ENCODE data around the gene REP15. TPM values are rescaled to one million over a fixed set of nuclear protein-coding genes. Genes with fewer than 3 reads are reported as not detected.
"Not testable (repeated sequence)": the region's sequence is repeated elsewhere in the genome, so short reads cannot be mapped to it uniquely, and the experiment has no call there.

The REP15 gene
- total RNA-seq, 1 donor from 2014 or later, result 1.3 TPM

- DNase-seq (ENCODE audit: low read depth, low spot score), result no peak
Measured at GRCh38 chr12:27696864-27697564, 767 bp downstream of the REP15 start.

DNA sequence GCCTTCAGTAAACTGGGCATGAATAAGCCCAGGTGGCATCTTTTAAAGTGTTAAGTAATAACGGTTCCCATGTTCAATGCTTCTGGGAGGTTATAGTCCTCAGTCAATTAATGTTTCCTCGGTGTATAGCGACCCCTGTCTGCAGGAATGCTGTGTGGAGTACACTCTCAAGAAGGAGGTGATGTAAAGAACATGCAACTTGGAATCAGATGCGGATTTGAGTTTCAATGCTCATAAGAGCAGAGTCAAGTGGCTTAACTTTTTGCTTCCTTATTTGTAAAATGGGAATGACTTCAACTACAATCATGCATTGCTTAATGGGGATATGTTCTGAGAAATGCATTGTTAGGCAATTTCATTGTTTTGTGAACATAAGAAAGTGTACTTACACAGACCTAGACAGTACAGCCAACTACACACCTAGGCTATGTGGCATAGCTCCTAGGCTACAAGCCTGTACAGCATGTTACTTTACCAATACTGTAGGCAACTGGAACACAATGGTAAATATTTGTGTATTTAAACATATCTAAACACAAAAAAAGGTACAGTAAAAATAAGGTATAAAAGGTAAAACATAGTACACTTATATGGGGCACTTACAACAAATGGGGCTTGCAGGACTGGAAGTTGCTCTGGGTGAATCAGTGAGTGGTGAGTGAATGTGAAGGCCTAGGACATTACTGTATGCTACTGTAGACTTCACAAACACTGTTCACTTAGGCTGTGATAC, 7.6 kb downstream of the REP15 start:
- peak; percentile 39 for DNase-seq (ENCODE audit: low read depth, low spot score)

- DNase-seq (ENCODE audit: low read depth, low spot score), result no peak
Measured at GRCh38 chr12:27705263-27705662, 9.0 kb downstream of the REP15 start.

DNA sequence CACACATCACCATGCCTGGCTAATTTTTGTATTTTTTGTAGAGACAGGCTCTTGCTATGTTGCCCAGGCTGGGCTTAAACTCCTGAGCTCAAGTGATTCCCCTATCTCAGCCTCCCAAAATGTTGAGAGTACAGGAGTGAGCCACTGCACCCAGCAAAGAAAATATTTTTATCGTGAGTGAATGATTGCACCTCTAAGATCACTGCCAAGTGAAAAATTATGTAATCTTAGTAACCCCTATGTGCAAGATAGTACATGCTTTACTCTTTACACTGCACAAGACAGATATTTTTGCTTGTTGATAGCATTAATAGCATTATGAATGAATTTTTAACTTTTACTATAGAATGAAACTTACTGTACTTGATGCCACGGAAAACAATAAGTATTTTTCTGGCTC, 11.0 kb downstream of the REP15 start:
- no peak for DNase-seq (ENCODE audit: low read depth, low spot score)

- DNase-seq (ENCODE audit: low read depth, low spot score), result no peak
Measured at GRCh38 chr12:27709212-27709931, 13.1 kb downstream of the REP15 start.

DNA sequence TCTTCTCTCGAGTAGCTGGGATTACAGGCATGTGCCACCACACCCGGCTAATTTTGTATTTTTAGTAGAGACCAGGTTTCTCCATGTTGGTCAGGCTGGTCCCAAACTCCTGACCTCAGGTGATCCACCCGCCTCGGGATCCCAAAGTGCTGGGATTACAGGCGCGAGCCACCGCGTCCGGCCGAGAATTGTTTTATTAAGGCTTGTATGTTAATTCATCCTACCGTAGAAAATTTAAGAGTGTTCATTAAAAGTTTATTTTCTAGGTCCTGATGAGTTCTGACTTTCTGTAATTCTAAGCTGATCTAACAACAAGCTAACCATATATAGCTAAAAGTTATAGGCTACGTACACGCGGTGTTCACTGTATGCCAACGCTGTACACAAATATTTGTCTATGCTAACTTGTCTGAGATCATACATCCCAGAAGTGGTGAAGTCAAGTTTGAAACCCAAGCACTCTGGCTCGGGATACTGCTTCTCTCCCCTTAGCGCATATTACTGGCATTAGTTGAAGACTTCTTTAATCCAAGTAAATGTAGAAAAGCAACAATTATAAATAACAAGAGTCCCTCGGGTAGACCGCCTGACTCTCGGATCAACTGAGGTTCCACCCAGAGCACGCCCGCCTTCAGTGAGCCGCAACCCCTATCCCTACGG, 13.8 kb downstream of the REP15 start:
- DNase-seq (ENCODE audit: low read depth, low spot score), result no peak

DNA sequence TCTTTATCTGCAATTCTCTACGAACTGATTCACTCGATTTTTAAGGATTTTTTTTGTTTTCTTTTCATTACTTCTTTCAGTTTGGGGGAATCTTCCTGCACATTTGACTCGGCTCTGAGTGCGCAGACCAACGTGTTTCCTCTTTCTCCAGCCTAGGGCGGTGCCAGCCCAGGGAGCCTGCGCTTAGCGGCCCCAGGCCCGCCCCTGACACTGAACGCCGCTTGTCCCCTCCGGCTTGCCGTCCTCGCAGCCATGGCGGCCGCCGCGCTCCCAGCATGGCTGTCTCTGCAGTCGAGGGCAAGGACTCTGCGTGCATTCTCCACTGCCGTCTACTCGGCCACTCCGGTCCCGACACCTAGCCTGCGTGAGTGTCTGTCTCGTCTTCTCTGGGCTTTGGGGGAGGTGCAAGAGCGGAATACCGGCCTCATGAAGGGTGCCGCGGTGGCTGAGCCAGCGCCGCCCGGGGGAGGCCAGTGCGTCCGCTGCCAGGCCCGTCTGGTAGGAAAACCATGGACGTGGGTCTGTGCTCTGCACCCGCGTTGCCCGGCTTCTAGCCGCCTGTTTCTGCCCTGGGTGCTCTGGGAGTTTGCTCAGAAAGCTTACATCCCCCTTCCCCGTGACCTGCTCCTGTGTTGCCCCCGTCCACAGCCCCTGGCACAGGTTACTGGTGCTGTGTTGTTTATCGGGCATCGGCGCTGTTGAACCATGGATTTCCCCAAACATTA, 14.5 kb downstream of the REP15 start, which contains the start of gene MRPS35:
Gene MRPS35, plus strand, starts transcription at position 241 of the 725 bp plus-strand sequence. Its CDS starts 12 bp downstream, at position 253.
- DNase-seq (ENCODE audit: low read depth, low spot score), result peak; percentile 78

GRCh38 chr12:27711317-27711682, 15.1 kb downstream of the REP15 start:
- no peak for DNase-seq (ENCODE audit: low read depth, low spot score)

GRCh38 chr12:27711967-27712366, 15.7 kb downstream of the REP15 start:
- no peak for DNase-seq (ENCODE audit: low read depth, low spot score)

GRCh38 chr12:27723212-27723611, 27.0 kb downstream of the REP15 start:
- no peak for DNase-seq (ENCODE audit: low read depth, low spot score)

GRCh38 chr12:27730097-27730588, 33.9 kb downstream of the REP15 start:
- DNase-seq (ENCODE audit: low read depth, low spot score), result no peak

GRCh38 chr12:27732281-27732680, 36.0 kb downstream of the REP15 start:
- no peak for DNase-seq (ENCODE audit: low read depth, low spot score)

GRCh38 chr12:27733052-27733656, 36.9 kb downstream of the REP15 start:
- no peak for DNase-seq (ENCODE audit: low read depth, low spot score)

- DNase-seq (ENCODE audit: low read depth, low spot score), result no peak
Measured at GRCh38 chr12:27733791-27734190, 37.5 kb downstream of the REP15 start.

GRCh38 chr12:27734321-27734720, 38.1 kb downstream of the REP15 start:
- DNase-seq (ENCODE audit: low read depth, low spot score), result not testable (repeated sequence)

- no peak for DNase-seq (ENCODE audit: low read depth, low spot score)
Measured at GRCh38 chr12:27743601-27744000, 47.4 kb downstream of the REP15 start.

- DNase-seq (ENCODE audit: low read depth, low spot score), result not testable (repeated sequence)
Measured at GRCh38 chr12:27745734-27746133, 49.5 kb downstream of the REP15 start.

Data from pulmonary artery endothelial cell (primary cell).